Endothelial cell of umbilical vein (primary cell): ENCODE results near the gene CERK. TPM values are rescaled to one million over a fixed set of nuclear protein-coding genes. Genes with fewer than 3 reads are reported as not detected.

Source experiments
- BruUV-seq: library from RNA; stranded (reverse); fragments of 400-500 nt; replicated peaks from 2 replicates; lab custom pipeline; 2021; lab: Mats Ljungman, UMichigan
- CTCF ChIA-PET: fragments of 300-600, 350-600 bp; sonication (Branson Sonifier 250); formaldehyde crosslinking; loops from one replicate; lab custom pipeline; 2021; ENCODE audit warnings: antibody characterized with exemption, inconsistent platforms; lab: Charles Lee
- POLR2A ChIA-PET: fragments of 300-600, 350-600 bp; sonication (Branson Sonifier 250); formaldehyde crosslinking; loops from one replicate; lab custom pipeline; 2021; ENCODE audit warnings: antibody characterized with exemption, inconsistent platforms; lab: Charles Lee
- DNase-seq: peaks from one replicate; pipeline ENCODE4 v3.0.0-alpha.2; 2011; ENCODE audit warnings: low read depth, low spot score
- FAIRE-seq: peaks from 2 replicates; lab custom pipeline; 2011; peaks lifted over from hg19 to GRCh38; lab: Jason Lieb, UNC
- H2AFZ ChIP-seq: 2 replicates; pipeline ENCODE4 v1.6.0; 2012; ENCODE audit warnings: low read depth, low read length, control low read depth, inconsistent platforms
- H3K27ac ChIP-seq: 2 replicates; pipeline ENCODE4 v1.5.1; 2011; ENCODE audit warnings: low read depth, mild to moderate bottlenecking, control low read depth, low read length, moderate library complexity; ENCODE audit not compliant: insufficient read depth
- H3K27me3 ChIP-seq, 2 experiments: 2 replicates each; pipeline versions ENCODE4 v1.6.0 to v1.6.1; 2011; ENCODE audit warnings: low read length in 2 of 2, mixed read lengths in 1 of 2; ENCODE audit not compliant: control insufficient read depth in 2 of 2, insufficient read depth in 2 of 2
- H3K36me3 ChIP-seq, 2 experiments: 2 replicates in 1 of 2; 3 replicates in 1 of 2; pipeline ENCODE4 v1.5.1; 2011; ENCODE audit warnings: low read length in 2 of 2, mild to moderate bottlenecking in 1 of 2, moderate library complexity in 1 of 2; ENCODE audit not compliant: control insufficient read depth in 2 of 2, insufficient read depth in 2 of 2; ENCODE audit errors: extremely low read depth in 1 of 2
- H3K4me1 ChIP-seq: 3 replicates; pipeline ENCODE4 v1.5.1; 2011; ENCODE audit warnings: mild to moderate bottlenecking, low read length; ENCODE audit not compliant: control insufficient read depth, insufficient read depth; ENCODE audit errors: extremely low read depth
- H3K4me2 ChIP-seq: 2 replicates; pipeline ENCODE4 v1.6.1; 2011; ENCODE audit warnings: low read length, control low read depth, mixed read lengths; ENCODE audit not compliant: insufficient read depth
- H3K4me3 ChIP-seq, 3 experiments: fragments of 200-600 bp in 1 of 3; sonication (generic), shearing (Covaris generic) in 1 of 3; replicated peaks in 1 of 3; 2 replicates each; pipeline ENCODE4 v1.5.1; 2011 to 2016; ENCODE audit warnings: control low read depth in 3 of 3, low read length in 3 of 3, mild to moderate bottlenecking in 2 of 3, inconsistent platforms in 1 of 3, low read depth in 1 of 3, moderate library complexity in 1 of 3; ENCODE audit not compliant: insufficient read depth in 1 of 3
- H3K79me2 ChIP-seq: 2 replicates; pipeline ENCODE4 v1.6.0; 2012; ENCODE audit warnings: low read length, inconsistent platforms; ENCODE audit not compliant: control insufficient read depth, insufficient read depth
- H3K9ac ChIP-seq: replicated peaks from 2 replicates; pipeline ENCODE3; 2011; ENCODE audit warnings: low read length, control low read depth; ENCODE audit not compliant: insufficient read depth; ENCODE audit errors: extremely low read depth
- H3K9me1 ChIP-seq: replicated peaks from 3 replicates; pipeline ENCODE4 v1.6.0; 2011; ENCODE audit warnings: mild to moderate bottlenecking, low read length; ENCODE audit not compliant: control insufficient read depth, insufficient read depth; ENCODE audit errors: extremely low read depth
- H3K9me3 ChIP-seq: replicated peaks from 2 replicates; pipeline ENCODE4 v1.5.1; 2012; ENCODE audit warnings: low read length, inconsistent platforms; ENCODE audit not compliant: control insufficient read depth, insufficient read depth
- H4K20me1 ChIP-seq: replicated peaks from 2 replicates; pipeline ENCODE3; 2011; ENCODE audit warnings: mild to moderate bottlenecking, low read length; ENCODE audit not compliant: control insufficient read depth, insufficient read depth; ENCODE audit errors: extremely low read depth
- FOS ChIP-seq: IDR thresholded peaks from 2 replicates; pipeline ENCODE4 v1.6.1; 2011; ENCODE audit warnings: mild to moderate bottlenecking, low read length, moderate library complexity, borderline replicate concordance; ENCODE audit not compliant: insufficient read depth
- JUN ChIP-seq: IDR thresholded peaks from 2 replicates; pipeline ENCODE4 v1.6.1; 2011; ENCODE audit warnings: borderline replicate concordance, low read depth; ENCODE audit not compliant: insufficient read length, insufficient read depth
- MYC ChIP-seq: IDR thresholded peaks from one replicate; pipeline ENCODE4 v1.6.1; 2011; ENCODE audit warnings: mild to moderate bottlenecking, low read depth, low read length
- POLR2A ChIP-seq: IDR thresholded peaks from 2 replicates; pipeline ENCODE4 v1.6.1; 2012; ENCODE audit warnings: low read depth, mild to moderate bottlenecking, control low read depth, low read length
- POLR2AphosphoS5 ChIP-seq: IDR thresholded peaks from 2 replicates; pipeline ENCODE4 v1.6.1; 2012; ENCODE audit warnings: low read depth, mild to moderate bottlenecking, control low read depth, low read length, moderate library complexity; ENCODE audit not compliant: insufficient read depth
- dilution Hi-C: fragments of 300-500 bp; cut with MboI; formaldehyde crosslinking; loops from one replicate; pipeline ENCODE4 v1.15.0; 2019; ENCODE audit warnings: low sequenced_read_pairs; ENCODE audit not compliant: extremely low pct_ligation_motif_present
- intact Hi-C: fragments of 100-400 bp; cut with micrococcal nuclease; formaldehyde crosslinking; loops from one replicate; pipeline ENCODE4 v1.10.0; 2022
- polyA plus RNA-seq, 4 experiments: library from polyadenylated mRNA; depleted of rRNA in 3 of 4; stranded (reverse) in 3 of 4; unstranded in 1 of 4; fragments of >200 nt; gene quantifications; 2 replicates each; pipeline versions ENCODE4 v1.2.1 to v1.2.3, GENCODE V29; 2011 to 2012; ENCODE audit warnings: missing spikeins in 1 of 4
- total RNA-seq: library from RNA; stranded (reverse); gene quantifications from 2 replicates; pipeline ENCODE4 v1.2.3, GENCODE V29; 2021
- TF ChIP-seq, protein P1 (sequence below): IDR thresholded peaks from 2 replicates; pipeline ENCODE4 v1.6.1; 2011; ENCODE audit not compliant: insufficient read depth, insufficient read length

CERK gene
- total and polyA plus RNA-seq, 2 donors (not counting 3 experiments of a cell fraction or from before 2014, with no cell fraction given): 61.1 to 88.0 TPM

DNA sequence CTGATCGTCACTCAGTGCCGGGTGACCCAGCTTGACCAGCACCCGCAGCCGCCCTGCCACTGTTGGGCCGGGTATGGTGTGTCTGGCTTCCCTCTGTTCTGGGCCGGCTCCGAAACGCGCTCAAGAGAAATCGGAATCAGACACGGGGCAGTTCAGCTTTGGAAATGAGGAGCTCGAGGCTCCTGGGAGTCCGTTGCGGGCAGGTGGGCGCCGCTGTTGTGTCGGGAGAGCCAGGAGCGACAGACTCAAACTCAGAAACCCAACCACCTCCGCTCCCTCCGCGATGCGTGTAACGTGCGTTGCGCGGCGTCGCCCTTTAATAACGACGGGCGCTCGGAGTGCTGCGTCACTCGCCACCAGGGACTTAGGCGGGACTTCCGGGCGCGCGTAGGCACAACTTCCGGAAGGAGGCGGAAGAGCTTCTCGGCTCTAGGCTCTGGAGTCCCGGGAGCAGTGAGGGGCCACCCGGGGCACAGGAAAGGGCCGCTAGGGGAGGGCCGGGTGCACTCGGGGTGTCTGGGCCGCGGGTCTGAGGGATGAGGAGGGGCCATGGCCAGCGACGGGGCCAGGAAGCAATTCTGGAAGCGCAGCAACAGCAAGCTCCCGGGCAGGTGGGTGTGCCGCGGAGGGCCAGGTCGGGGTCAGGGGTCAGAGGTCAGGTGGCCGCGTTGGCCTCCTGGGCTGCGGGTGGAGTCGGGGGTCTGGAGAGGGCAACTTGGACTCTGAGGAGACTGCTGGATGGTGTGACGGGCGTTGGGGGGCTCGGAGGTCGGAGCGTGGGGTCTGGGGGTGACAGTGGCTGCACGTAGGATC is 24.4 kb upstream of the CERK start, which contains the start of gene TBC1D22A:
TBC1D22A (plus strand) TSS at position 413 of the 813 bp plus-strand sequence; CDS start at position 550, 137 bp downstream.
- dilution Hi-C loops: no loop called here
- Histone ChIP-seq H3K4me3 (peak within 1 kb of the TSS; percentile 74 to 87 (median 77)), H3K9me1 (no peaks in the 10 kb centered on the region), H3K4me1 (peaks cover 24% of the 10 kb centered on the region), H3K4me2 (peak within 1 kb of the TSS; percentile 93), H3K9me3 (no peaks in the 10 kb centered on the region), H4K20me1 (no peaks in the 10 kb centered on the region), H3K27me3 (no peaks in the 10 kb centered on the region), H3K27ac (peak within 1 kb of the TSS; percentile 87), H3K36me3 (peaks cover 0 to 2% of the 10 kb centered on the region in 2 experiments), H2AFZ (peak within 1 kb of the TSS; percentile 48), H3K79me2 (peaks cover 39% of the 10 kb centered on the region), H3K9ac (peak within 1 kb of the TSS; percentile 92)
- peak; percentile 83 for FAIRE-seq
- TF ChIP-seq POLR2A: peak; percentile 98
- TF ChIP-seq FOS: no peak
- no peak for TF ChIP-seq JUN
- no peak for TF ChIP-seq MYC
- peak; percentile 97 for TF ChIP-seq POLR2AphosphoS5
- TF ChIP-seq, protein P1, sequence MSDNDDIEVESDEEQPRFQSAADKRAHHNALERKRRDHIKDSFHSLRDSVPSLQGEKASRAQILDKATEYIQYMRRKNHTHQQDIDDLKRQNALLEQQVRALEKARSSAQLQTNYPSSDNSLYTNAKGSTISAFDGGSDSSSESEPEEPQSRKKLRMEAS: peak; percentile 23
- BruUV-seq: TSS peak; percentile 99
- intact Hi-C loops: loop anchor here (1.0 kb wide), 4 partner anchors 8 to 41 kb away; no protein-coding TSS in a partner anchor
- DNase-seq: peak; percentile 94
- CTCF ChIA-PET: interaction anchor here (0.6 to 2.7 kb wide), 15 partner anchors 8 to 395 kb away, joined by 3 to 14 read pairs (median 4); no protein-coding TSS in a partner anchor
- POLR2A ChIA-PET: interaction anchor here (0.7 to 1.4 kb wide), 13 partner anchors 8 to 47 kb away, joined by 3 to 10 read pairs (median 3); no protein-coding TSS in a partner anchor
